K562 (cell line): ENCODE data around the gene HSPB8. TPM values are rescaled to one million over a fixed set of nuclear protein-coding genes. Genes with fewer than 3 reads are reported as not detected.
A peak's percentile ranks its signal among the peaks of the same experiment; 100 is the strongest.

Experiments used
- ATAC-seq: fragments of 200-7000 bp; cut with Tn5 transposase; 3 replicates; pipeline ENCODE4 v1.9.1; 2020; ENCODE audit warnings: moderate library complexity
- BruUV-seq: library from RNA; stranded (reverse); fragments of 400-500 nt; replicated peaks from 2 replicates; lab custom pipeline; 2021; lab: Mats Ljungman, UMichigan
- CTCF ChIA-PET: fragments of 300-600 bp; formaldehyde crosslinking; extraction: SDS; loops from one replicate; lab custom pipeline; 2021; ENCODE audit warnings: low intra/inter-chr PET ratio; lab: Yijun Ruan, JAX
- POLR2A ChIA-PET: fragments of 300-600, 350-650 bp; sonication (Branson Sonifier 250); formaldehyde crosslinking; extraction: SDS; loops from one replicate; lab custom pipeline; 2021; ENCODE audit warnings: antibody characterized with exemption, inconsistent platforms; lab: Yijun Ruan, JAX
- DNase-seq, 4 experiments: peaks; one replicate each; pipeline versions ENCODE4 v3.0.0 to v3.0.0-alpha.2; 2011 to 2018; ENCODE audit warnings: low spot score in 3 of 4, mixed read lengths in 3 of 4; ENCODE audit errors: extremely low read depth in 1 of 4
- FAIRE-seq: peaks from 2 replicates; lab custom pipeline; 2011; peaks lifted over from hg19 to GRCh38; lab: Jason Lieb, UNC
- H2AFZ ChIP-seq: 2 replicates; pipeline ENCODE4 v1.6.0; 2011; ENCODE audit warnings: low read depth, low read length, control low read depth, inconsistent platforms
- H3K27ac ChIP-seq: fragments of 200-600 bp; 3 replicates; pipeline ENCODE4 v1.8.0; 2011; ENCODE audit warnings: low read depth, mild to moderate bottlenecking, control low read depth, inconsistent platforms, low read length, moderate library complexity, mixed read lengths; ENCODE audit errors: extremely low read depth
- H3K27me3 ChIP-seq, 2 experiments: fragments of 300-600 bp in 1 of 2; 2 replicates in 1 of 2; 3 replicates in 1 of 2; pipeline versions ENCODE4 v1.6.0 to v1.8.0; 2011; ENCODE audit warnings: inconsistent platforms in 2 of 2, low read length in 2 of 2, mild to moderate bottlenecking in 1 of 2, mixed read lengths in 1 of 2, moderate library complexity in 1 of 2; ENCODE audit not compliant: control insufficient read depth in 2 of 2, insufficient read depth in 2 of 2
- H3K36me3 ChIP-seq: fragments of 300-600 bp; 3 replicates; pipeline ENCODE4 v1.8.0; 2011; ENCODE audit warnings: mild to moderate bottlenecking, low read length, inconsistent platforms; ENCODE audit not compliant: control insufficient read depth, insufficient read depth
- H3K4me1 ChIP-seq, 2 experiments: fragments of 200-600 bp in 1 of 2; replicated peaks in 1 of 2; 2 replicates in 1 of 2; 3 replicates in 1 of 2; pipeline versions ENCODE4 v1.5.1 to v1.8.0; 2011; ENCODE audit warnings: inconsistent platforms in 2 of 2, low read length in 2 of 2, mild to moderate bottlenecking in 1 of 2, mixed read lengths in 1 of 2, moderate library complexity in 1 of 2; ENCODE audit not compliant: control insufficient read depth in 2 of 2, insufficient read depth in 2 of 2
- H3K4me2 ChIP-seq: 2 replicates; pipeline ENCODE4 v1.6.1; 2011; ENCODE audit warnings: low read length, control low read depth, inconsistent platforms, mixed read lengths; ENCODE audit not compliant: insufficient read depth
- H3K4me3 ChIP-seq: fragments of 200-600 bp; sonication (generic), shearing (Covaris generic); 2 replicates; pipeline ENCODE4 v1.5.1; 2016; ENCODE audit warnings: control low read depth, inconsistent platforms
- H3K79me2 ChIP-seq: fragments of 200-600 bp; 3 replicates; pipeline ENCODE4 v1.8.0; 2011; ENCODE audit warnings: low read length, inconsistent platforms; ENCODE audit not compliant: control insufficient read depth, insufficient read depth
- H3K9ac ChIP-seq, 2 experiments: 2 replicates each; pipeline versions ENCODE4 v1.6.0 to v1.6.1; 2011; ENCODE audit warnings: low read depth in 2 of 2, low read length in 2 of 2, control low read depth in 1 of 2, inconsistent platforms in 1 of 2, mild to moderate bottlenecking in 1 of 2, mixed read lengths in 1 of 2; ENCODE audit not compliant: insufficient read depth in 1 of 2
- H3K9me1 ChIP-seq: one replicate; pipeline ENCODE4 v1.6.0; 2011; ENCODE audit warnings: inconsistent platforms, mild to moderate bottlenecking, low read length, moderate library complexity; ENCODE audit not compliant: control insufficient read depth, insufficient read depth
- H3K9me3 ChIP-seq: replicated peaks from 2 replicates; pipeline ENCODE4 v1.5.1; 2011; ENCODE audit warnings: low read depth, low read length, inconsistent platforms; ENCODE audit not compliant: control insufficient read depth, insufficient read depth
- H4K20me1 ChIP-seq: replicated peaks from 2 replicates; pipeline ENCODE4 v1.6.1; 2011; ENCODE audit warnings: low read length, inconsistent platforms, mixed read lengths; ENCODE audit not compliant: control insufficient read depth, insufficient read depth
- ATF4 ChIP-seq: fragments of 450-650 bp; formaldehyde crosslinking; IDR thresholded peaks from 2 replicates; pipeline ENCODE4 v1.4.0; 2022; ENCODE audit warnings: mild to moderate bottlenecking, moderate library complexity
- BCL6 ChIP-seq: fragments of 250-450 bp; sonication (Bioruptor Pico); IDR thresholded peaks from 2 replicates; pipeline ENCODE4 v1.4.0; 2020
- CUX1 ChIP-seq: fragments of 200-800 bp; sonication (Bioruptor generic); IDR thresholded peaks from 2 replicates; pipeline ENCODE4 v1.6.1; 2016; ENCODE audit warnings: missing genetic modification characterization, missing compliant biosample characterization
- CXXC5 ChIP-seq: fragments of 250-450 bp; sonication (Bioruptor Pico); IDR thresholded peaks from 2 replicates; pipeline ENCODE4 v1.8.0; 2022; ENCODE audit warnings: inconsistent platforms, mild to moderate bottlenecking, moderate library complexity
- ETV6 ChIP-seq, 3 experiments: fragments of 150-350 bp in 1 of 3; sonication (generic) in 1 of 3; formaldehyde crosslinking in 1 of 3; IDR thresholded peaks; 2 replicates each; pipeline versions ENCODE4 v1.6.1 to v1.8.0; 2014 to 2022; ENCODE audit warnings: borderline replicate concordance in 2 of 3, low read depth in 2 of 3, antibody characterized with exemption in 1 of 3, low read length in 1 of 3, mild to moderate bottlenecking in 1 of 3, missing genetic modification reagents in 1 of 3
- FOXK1 ChIP-seq: sonication (generic); formaldehyde crosslinking; IDR thresholded peaks from 2 replicates; pipeline ENCODE4 v1.8.0; 2022; ENCODE audit warnings: missing genetic modification reagents, mild to moderate bottlenecking, borderline replicate concordance
- HDAC2 ChIP-seq: fragments of 450-650 bp; IDR thresholded peaks from 2 replicates; pipeline ENCODE4 v1.6.1; 2016; ENCODE audit warnings: mild to moderate bottlenecking
- NFRKB ChIP-seq: fragments of 450-650 bp; IDR thresholded peaks from 2 replicates; pipeline ENCODE4 v1.6.1; 2016; ENCODE audit warnings: low read depth
- OTX1 ChIP-seq: fragments of 450-650 bp; formaldehyde crosslinking; IDR thresholded peaks from 2 replicates; pipeline ENCODE4 v1.4.0; 2022; ENCODE audit warnings: mild to moderate bottlenecking
- ZC3H8 ChIP-seq: fragments of 450-650 bp; IDR thresholded peaks from 2 replicates; pipeline ENCODE4 v1.6.1; 2017
- ZNF354B ChIP-seq: fragments of 250-450 bp; sonication (Bioruptor Pico); IDR thresholded peaks from 2 replicates; pipeline ENCODE4 v1.4.0; 2020
- ZNF507 ChIP-seq: conservative IDR thresholded peaks from 2 replicates; pipeline ENCODE4 v1.6.1; 2017; ENCODE audit warnings: missing genetic modification characterization, missing compliant biosample characterization
- WGBS: fragments of 100-300 bp; shearing (Covaris generic); methylation state at CpG from one replicate; pipeline ENCODE4 v1.1.6; 2016; ENCODE audit warnings: low coverage, mixed read lengths; ENCODE audit not compliant: insufficient coverage; ENCODE audit errors: missing lambda C conversion rate; 5-methylcytosine and 5-hydroxymethylcytosine counted together
- in situ Hi-C: fragments of 300-500 bp; cut with MboI; formaldehyde crosslinking; loops from 4 replicates; pipeline ENCODE4 v1.15.0; 2018; ENCODE audit warnings: inconsistent platforms, mixed read lengths
- intact Hi-C: fragments of 100-400 bp; cut with micrococcal nuclease; formaldehyde crosslinking; loops from 2 replicates; pipeline ENCODE4 v1.14.2; 2022
- polyA plus RNA-seq, 8 experiments: library from polyadenylated mRNA; depleted of rRNA in 4 of 8; stranded (reverse) in 5 of 8; unstranded in 3 of 8; fragments of >200 nt; fragmentation: Nextera tagmentation in 2 of 8; fragmentation: Illumina TruSeq in 1 of 8; extraction: Ambion mirVana in 2 of 8; extraction: Trizol in 1 of 8; gene quantifications; 2 replicates each; pipeline versions ENCODE4 v1.2.1 to v1.2.3, GENCODE V29; 2011 to 2014; ENCODE audit warnings: inconsistent platforms in 1 of 8, missing spikeins in 1 of 8
- total RNA-seq, 7 experiments: library from RNA; depleted of rRNA in 6 of 7; stranded (reverse); fragments of >200 nt in 6 of 7; fragmentation: Illumina TruSeq in 2 of 7; extraction: Trizol in 2 of 7; gene quantifications; 2 replicates each; pipeline versions ENCODE4 v1.2.1 to v1.2.3, GENCODE V29; 2011 to 2021; ENCODE audit warnings: low replicate concordance in 1 of 7
- TF ChIP-seq, protein P1 (sequence below): conservative IDR thresholded peaks from 2 replicates; pipeline ENCODE4 v1.6.1; 2011; ENCODE audit warnings: low read depth, mild to moderate bottlenecking, low read length; ENCODE audit not compliant: control insufficient read depth

The HSPB8 gene
- total and polyA plus RNA-seq, 9 of the 15 experiments (the other 6 are each of a cell fraction or from before 2014, with no cell fraction given): 0.13 TPM; not detected in 8

DNA sequence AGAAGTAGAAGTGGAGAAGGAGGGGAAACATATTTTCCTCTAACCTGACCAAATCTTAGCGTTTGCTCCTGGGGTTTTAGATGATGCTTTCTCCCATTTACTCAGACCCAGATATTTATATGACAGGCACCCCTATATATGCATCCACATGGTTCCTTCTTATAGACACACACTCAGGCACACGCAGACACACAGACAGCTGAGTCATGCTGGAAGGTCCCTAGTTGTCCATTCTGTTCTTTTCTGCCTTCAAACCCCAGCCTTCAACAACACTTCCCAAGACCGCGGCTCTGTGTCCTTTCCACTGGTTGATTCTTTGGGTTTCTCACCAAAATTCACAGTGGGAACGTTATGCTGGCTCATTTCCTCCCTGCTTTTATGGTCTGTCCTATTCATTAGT is 52.1 kb downstream of the HSPB8 start (continued):
- TF ChIP-seq ATF4 (CRISPR knock-in tag): no peak
- no peak for TF ChIP-seq CXXC5 (CRISPR knock-in tag)
- no peak for TF ChIP-seq BCL6 (CRISPR knock-in tag)

GRCh38 chr12:119231774-119232173 is 53.0 kb downstream of the HSPB8 start:
- no peak for DNase-seq
- 2% methylated on average over 4 of the region's 4 CpGs for WGBS
- Histone ChIP-seq H3K4me1 (no peaks in the 10 kb centered on the region; a peak in 1 of 5 replicates), H2AFZ (no peak overlapping the region), H3K9ac (no peak overlapping the region), H3K9me3 (no peaks in the 10 kb centered on the region), H4K20me1 (no peaks in the 10 kb centered on the region), H3K79me2 (no peaks in the 10 kb centered on the region), H3K27ac (no peak overlapping the region), H3K4me3 (no peak overlapping the region), H3K36me3 (no peaks in the 10 kb centered on the region), H3K9me1 (no peaks in the 10 kb centered on the region), H3K4me2 (no peak overlapping the region), H3K27me3 (peaks cover 0 to 4% of the 10 kb centered on the region in 2 experiments; a peak in 1 of 5 replicates)
- BruUV-seq: no TSS peak
- in situ Hi-C loops (no loop called here), intact Hi-C loops (no loop called here)
- FAIRE-seq: no peak
- ATAC-seq: no peak
- CTCF ChIA-PET: no interaction called here
- POLR2A ChIA-PET: no interaction called here
- TF ChIP-seq, protein P1, sequence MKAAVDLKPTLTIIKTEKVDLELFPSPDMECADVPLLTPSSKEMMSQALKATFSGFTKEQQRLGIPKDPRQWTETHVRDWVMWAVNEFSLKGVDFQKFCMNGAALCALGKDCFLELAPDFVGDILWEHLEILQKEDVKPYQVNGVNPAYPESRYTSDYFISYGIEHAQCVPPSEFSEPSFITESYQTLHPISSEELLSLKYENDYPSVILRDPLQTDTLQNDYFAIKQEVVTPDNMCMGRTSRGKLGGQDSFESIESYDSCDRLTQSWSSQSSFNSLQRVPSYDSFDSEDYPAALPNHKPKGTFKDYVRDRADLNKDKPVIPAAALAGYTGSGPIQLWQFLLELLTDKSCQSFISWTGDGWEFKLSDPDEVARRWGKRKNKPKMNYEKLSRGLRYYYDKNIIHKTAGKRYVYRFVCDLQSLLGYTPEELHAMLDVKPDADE: no peak
- TF ChIP-seq ZC3H8 (no peak), OTX1 (0 out of 2 replicates have a peak, but pooled peaks have one; percentile 57), ETV6 (IDR thresholded peaks at IDR 0.05; ENCODE audit: borderline replicate concordance in 1 of 2, low read depth in 2 of 2, low read length in 1 of 2) (no peak), ETV6 (CRISPR knock-in tag; IDR thresholded peaks at IDR 0.05; ENCODE audit: borderline replicate concordance) (no peak), FOXK1 (CRISPR knock-in tag) (no peak), CUX1 (no peak), HDAC2 (no peak), ZNF354B (CRISPR knock-in tag) (no peak), NFRKB (no peak), ZNF507 (no peak)
